Activated naive CD4-positive, alpha-beta T cell treated with Interleukin-2 at 50 U/mL for 16 hours (primary cell): ENCODE data around the gene GIPC1.
A peak's percentile ranks its signal among the peaks of the same experiment; 100 is the strongest.

Source experiments
- DNase-seq: peaks from one replicate; pipeline ENCODE4 v3.0.0-alpha.2; 2020

GIPC1 gene

GRCh38 chr19:14432791-14433553 lies 63.0 kb downstream of the GIPC1 start, which contains the start of gene PKN1:
Gene PKN1 (plus strand): TSS chr19:14433306. CDS start chr19:14433522, 216 bp downstream.
- DNase-seq: peak; percentile 57

GRCh38 chr19:14430712-14431111 lies 65.2 kb downstream of the GIPC1 start:
- no peak for DNase-seq

- DNase-seq: no peak
These were observed 67.0 kb downstream of the GIPC1 start for GRCh38 chr19:14428882-14429416.
